HepG2 (cell line): ENCODE data around the gene MYL6B. TPM values are rescaled to one million over a fixed set of nuclear protein-coding genes. Genes with fewer than 3 reads are reported as not detected.

ENCODE experiments used
- ETV5 ChIP-seq: IDR thresholded peaks from 2 replicates; pipeline ENCODE4 v1.6.1; 2018; ENCODE audit warnings: missing biosample characterization, missing genetic modification reagents, inconsistent platforms, borderline replicate concordance
- JUND ChIP-seq: sonication (generic); formaldehyde crosslinking; IDR thresholded peaks from 2 replicates; pipeline ENCODE4 v1.8.0; 2022; ENCODE audit warnings: mild to moderate bottlenecking, missing genetic modification reagents
- NR3C1 ChIP-seq: sonication (generic); formaldehyde crosslinking; IDR thresholded peaks from 2 replicates; pipeline ENCODE4 v1.4.0; 2020; ENCODE audit warnings: missing genetic modification reagents
- REPIN1 ChIP-seq: sonication (generic); formaldehyde crosslinking; IDR thresholded peaks from 2 replicates; pipeline ENCODE4 v1.8.0; 2022; ENCODE audit warnings: missing genetic modification reagents, low read depth, mild to moderate bottlenecking, borderline replicate concordance
- REXO4 ChIP-seq: sonication (generic); formaldehyde crosslinking; IDR thresholded peaks from 2 replicates; pipeline ENCODE4 v1.8.0; 2022; ENCODE audit warnings: missing genetic modification reagents, mild to moderate bottlenecking, borderline replicate concordance
- RFXAP ChIP-seq: sonication (generic); formaldehyde crosslinking; IDR thresholded peaks from 2 replicates; pipeline ENCODE4 v1.4.0; 2020; ENCODE audit warnings: missing genetic modification reagents, borderline replicate concordance
- STAG1 ChIP-seq: sonication (generic); formaldehyde crosslinking; IDR thresholded peaks from 2 replicates; pipeline ENCODE4 v1.4.0; 2020; ENCODE audit warnings: missing genetic modification reagents
- ZNF264 ChIP-seq: sonication (generic); formaldehyde crosslinking; IDR thresholded peaks from 2 replicates; pipeline ENCODE4 v1.4.0; 2020; ENCODE audit warnings: missing genetic modification reagents
- ZNF7 ChIP-seq: IDR thresholded peaks from 2 replicates; pipeline ENCODE4 v1.6.1; 2016; ENCODE audit warnings: missing biosample characterization, missing genetic modification reagents
- polyA plus RNA-seq, 8 experiments: library from polyadenylated mRNA; depleted of rRNA in 3 of 8; stranded (reverse) in 7 of 8; unstranded in 1 of 8; fragments of >200 nt; fragmentation: Illumina TruSeq in 4 of 8; extraction: Trizol in 4 of 8; gene quantifications; 2 replicates each; pipeline versions ENCODE4 v1.2.1 to v1.2.3, GENCODE V29; 2011 to 2016; ENCODE audit warnings: low read depth in 4 of 8, missing spikeins in 1 of 8, mixed read lengths in 1 of 8; ENCODE audit not compliant: insufficient read depth in 1 of 8
- total RNA-seq, 5 experiments: library from RNA; depleted of rRNA; stranded (reverse); fragments of >200 nt; fragmentation: Illumina TruSeq; extraction: Trizol; gene quantifications; 2 replicates each; pipeline ENCODE4 v1.2.3, GENCODE V29; 2016; ENCODE audit warnings: low read depth in 1 of 5
- TF ChIP-seq, protein P1 (sequence below): sonication (generic); formaldehyde crosslinking; IDR thresholded peaks from 2 replicates; pipeline ENCODE4 v1.8.0; 2022; ENCODE audit warnings: missing genetic modification reagents, mild to moderate bottlenecking, borderline replicate concordance
- TF ChIP-seq, protein P2 (sequence below): sonication (generic); formaldehyde crosslinking; IDR thresholded peaks from 2 replicates; pipeline ENCODE4 v1.4.0; 2020; ENCODE audit warnings: mild to moderate bottlenecking, missing genetic modification reagents
- TF ChIP-seq, protein P3 (sequence below), 2 experiments: fragments of 450-650 bp in 1 of 2; sonication (generic) in 1 of 2; formaldehyde crosslinking in 1 of 2; IDR thresholded peaks; 2 replicates each; pipeline versions ENCODE4 v1.6.1 to v1.8.0; 2016 to 2022; ENCODE audit warnings: antibody characterized with exemption in 1 of 2, mild to moderate bottlenecking in 1 of 2, missing genetic modification reagents in 1 of 2

Gene MYL6B
- total and polyA plus RNA-seq, 2 of the 13 experiments (the other 11 are each of a cell fraction or from before 2014, with no cell fraction given), result 75.7 to 88.7 TPM

DNA sequence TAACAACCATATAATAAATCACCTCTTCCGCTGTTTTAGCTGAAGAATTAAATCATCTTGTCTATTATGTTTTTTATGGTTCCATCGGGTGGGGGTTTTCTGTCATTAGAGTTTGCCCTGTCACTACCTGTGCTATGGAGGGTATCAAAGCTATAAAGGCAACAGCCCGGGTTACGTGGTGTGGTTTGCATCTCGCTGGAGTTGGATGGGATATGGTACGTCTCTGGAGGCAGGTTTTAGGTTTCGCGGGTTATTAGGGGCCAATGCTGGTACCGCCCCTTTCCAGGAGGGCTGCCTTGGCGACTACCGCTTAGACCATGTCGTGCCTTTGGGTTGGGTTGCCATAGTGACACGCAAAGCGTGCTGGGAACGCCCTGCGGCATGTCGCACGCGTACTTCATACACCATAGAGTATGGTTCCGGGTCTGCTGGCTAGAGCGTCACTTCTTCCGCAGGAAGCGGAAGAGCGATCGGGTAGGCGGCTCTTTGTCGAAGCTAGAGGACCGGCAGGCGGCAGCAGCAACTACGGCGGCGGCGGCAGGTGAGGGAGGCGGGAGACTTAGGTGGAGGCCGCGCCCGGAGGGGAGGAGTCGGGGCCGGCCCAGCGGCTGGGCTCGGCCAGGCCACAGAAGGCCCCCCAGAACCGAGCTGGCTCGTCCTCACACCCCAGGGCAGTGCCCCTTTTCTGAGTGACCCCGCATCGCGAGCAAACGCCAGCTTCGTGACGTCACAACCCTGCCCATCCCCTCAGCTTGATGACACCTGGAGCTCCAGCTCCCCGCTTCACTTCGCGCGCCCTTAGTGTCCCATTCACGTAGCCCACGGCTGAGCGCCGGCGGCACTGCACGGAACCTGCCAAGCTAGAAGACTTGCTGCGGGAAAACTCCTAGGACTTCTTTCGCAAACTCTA, 34.4 kb upstream of the MYL6B start, which contains the start of gene ZC3H10 (continued):
- TF ChIP-seq, protein P1, sequence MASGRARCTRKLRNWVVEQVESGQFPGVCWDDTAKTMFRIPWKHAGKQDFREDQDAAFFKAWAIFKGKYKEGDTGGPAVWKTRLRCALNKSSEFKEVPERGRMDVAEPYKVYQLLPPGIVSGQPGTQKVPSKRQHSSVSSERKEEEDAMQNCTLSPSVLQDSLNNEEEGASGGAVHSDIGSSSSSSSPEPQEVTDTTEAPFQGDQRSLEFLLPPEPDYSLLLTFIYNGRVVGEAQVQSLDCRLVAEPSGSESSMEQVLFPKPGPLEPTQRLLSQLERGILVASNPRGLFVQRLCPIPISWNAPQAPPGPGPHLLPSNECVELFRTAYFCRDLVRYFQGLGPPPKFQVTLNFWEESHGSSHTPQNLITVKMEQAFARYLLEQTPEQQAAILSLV (CRISPR knock-in tag), result peak; percentile 97; the same call in 1 of the 2 replicates
- peak; percentile 96 for TF ChIP-seq REPIN1
- TF ChIP-seq, protein P2, sequence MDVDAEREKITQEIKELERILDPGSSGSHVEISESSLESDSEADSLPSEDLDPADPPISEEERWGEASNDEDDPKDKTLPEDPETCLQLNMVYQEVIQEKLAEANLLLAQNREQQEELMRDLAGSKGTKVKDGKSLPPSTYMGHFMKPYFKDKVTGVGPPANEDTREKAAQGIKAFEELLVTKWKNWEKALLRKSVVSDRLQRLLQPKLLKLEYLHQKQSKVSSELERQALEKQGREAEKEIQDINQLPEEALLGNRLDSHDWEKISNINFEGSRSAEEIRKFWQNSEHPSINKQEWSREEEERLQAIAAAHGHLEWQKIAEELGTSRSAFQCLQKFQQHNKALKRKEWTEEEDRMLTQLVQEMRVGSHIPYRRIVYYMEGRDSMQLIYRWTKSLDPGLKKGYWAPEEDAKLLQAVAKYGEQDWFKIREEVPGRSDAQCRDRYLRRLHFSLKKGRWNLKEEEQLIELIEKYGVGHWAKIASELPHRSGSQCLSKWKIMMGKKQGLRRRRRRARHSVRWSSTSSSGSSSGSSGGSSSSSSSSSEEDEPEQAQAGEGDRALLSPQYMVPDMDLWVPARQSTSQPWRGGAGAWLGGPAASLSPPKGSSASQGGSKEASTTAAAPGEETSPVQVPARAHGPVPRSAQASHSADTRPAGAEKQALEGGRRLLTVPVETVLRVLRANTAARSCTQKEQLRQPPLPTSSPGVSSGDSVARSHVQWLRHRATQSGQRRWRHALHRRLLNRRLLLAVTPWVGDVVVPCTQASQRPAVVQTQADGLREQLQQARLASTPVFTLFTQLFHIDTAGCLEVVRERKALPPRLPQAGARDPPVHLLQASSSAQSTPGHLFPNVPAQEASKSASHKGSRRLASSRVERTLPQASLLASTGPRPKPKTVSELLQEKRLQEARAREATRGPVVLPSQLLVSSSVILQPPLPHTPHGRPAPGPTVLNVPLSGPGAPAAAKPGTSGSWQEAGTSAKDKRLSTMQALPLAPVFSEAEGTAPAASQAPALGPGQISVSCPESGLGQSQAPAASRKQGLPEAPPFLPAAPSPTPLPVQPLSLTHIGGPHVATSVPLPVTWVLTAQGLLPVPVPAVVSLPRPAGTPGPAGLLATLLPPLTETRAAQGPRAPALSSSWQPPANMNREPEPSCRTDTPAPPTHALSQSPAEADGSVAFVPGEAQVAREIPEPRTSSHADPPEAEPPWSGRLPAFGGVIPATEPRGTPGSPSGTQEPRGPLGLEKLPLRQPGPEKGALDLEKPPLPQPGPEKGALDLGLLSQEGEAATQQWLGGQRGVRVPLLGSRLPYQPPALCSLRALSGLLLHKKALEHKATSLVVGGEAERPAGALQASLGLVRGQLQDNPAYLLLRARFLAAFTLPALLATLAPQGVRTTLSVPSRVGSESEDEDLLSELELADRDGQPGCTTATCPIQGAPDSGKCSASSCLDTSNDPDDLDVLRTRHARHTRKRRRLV, result no peak
- TF ChIP-seq NR3C1, result no peak
- TF ChIP-seq ETV5, result peak; percentile 93
- peak; percentile 31; the same call in 1 of the 2 replicates for TF ChIP-seq STAG1
- no peak for TF ChIP-seq REXO4 (CRISPR knock-in tag)
- 0 out of 2 replicates have a peak, but pooled peaks have one; percentile 80 for TF ChIP-seq ZNF264 (CRISPR knock-in tag)
- TF ChIP-seq, protein P3, sequence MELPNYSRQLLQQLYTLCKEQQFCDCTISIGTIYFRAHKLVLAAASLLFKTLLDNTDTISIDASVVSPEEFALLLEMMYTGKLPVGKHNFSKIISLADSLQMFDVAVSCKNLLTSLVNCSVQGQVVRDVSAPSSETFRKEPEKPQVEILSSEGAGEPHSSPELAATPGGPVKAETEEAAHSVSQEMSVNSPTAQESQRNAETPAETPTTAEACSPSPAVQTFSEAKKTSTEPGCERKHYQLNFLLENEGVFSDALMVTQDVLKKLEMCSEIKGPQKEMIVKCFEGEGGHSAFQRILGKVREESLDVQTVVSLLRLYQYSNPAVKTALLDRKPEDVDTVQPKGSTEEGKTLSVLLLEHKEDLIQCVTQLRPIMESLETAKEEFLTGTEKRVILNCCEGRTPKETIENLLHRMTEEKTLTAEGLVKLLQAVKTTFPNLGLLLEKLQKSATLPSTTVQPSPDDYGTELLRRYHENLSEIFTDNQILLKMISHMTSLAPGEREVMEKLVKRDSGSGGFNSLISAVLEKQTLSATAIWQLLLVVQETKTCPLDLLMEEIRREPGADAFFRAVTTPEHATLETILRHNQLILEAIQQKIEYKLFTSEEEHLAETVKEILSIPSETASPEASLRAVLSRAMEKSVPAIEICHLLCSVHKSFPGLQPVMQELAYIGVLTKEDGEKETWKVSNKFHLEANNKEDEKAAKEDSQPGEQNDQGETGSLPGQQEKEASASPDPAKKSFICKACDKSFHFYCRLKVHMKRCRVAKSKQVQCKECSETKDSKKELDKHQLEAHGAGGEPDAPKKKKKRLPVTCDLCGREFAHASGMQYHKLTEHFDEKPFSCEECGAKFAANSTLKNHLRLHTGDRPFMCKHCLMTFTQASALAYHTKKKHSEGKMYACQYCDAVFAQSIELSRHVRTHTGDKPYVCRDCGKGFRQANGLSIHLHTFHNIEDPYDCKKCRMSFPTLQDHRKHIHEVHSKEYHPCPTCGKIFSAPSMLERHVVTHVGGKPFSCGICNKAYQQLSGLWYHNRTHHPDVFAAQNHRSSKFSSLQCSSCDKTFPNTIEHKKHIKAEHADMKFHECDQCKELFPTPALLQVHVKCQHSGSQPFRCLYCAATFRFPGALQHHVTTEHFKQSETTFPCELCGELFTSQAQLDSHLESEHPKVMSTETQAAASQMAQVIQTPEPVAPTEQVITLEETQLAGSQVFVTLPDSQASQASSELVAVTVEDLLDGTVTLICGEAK (IDR thresholded peaks at IDR 0.05), result peak; percentile 82
- TF ChIP-seq, protein P3 (CRISPR knock-in tag; IDR thresholded peaks at IDR 0.05), result peak; percentile 63
- TF ChIP-seq ZNF7 (CRISPR knock-in tag), result no peak
- TF ChIP-seq JUND (CRISPR knock-in tag), result 0 out of 2 replicates have a peak, but pooled peaks have one; percentile 65
- TF ChIP-seq RFXAP (CRISPR knock-in tag), result peak; percentile 86; the same call in 1 of the 2 replicates
